C1 segment of cervical spinal cord (tissue), 14 donors: ENCODE data around the gene TMEM128.
"Not testable (repeated sequence)": the region's sequence is repeated elsewhere in the genome, so short reads cannot be mapped to it uniquely, and the experiment has no call there.

ENCODE experiments used
- DNase-seq, 14 donors: peaks; one replicate each; lab custom pipeline; 2025; lab: John Stamatoyannopoulos, UW

Gene TMEM128

DNA sequence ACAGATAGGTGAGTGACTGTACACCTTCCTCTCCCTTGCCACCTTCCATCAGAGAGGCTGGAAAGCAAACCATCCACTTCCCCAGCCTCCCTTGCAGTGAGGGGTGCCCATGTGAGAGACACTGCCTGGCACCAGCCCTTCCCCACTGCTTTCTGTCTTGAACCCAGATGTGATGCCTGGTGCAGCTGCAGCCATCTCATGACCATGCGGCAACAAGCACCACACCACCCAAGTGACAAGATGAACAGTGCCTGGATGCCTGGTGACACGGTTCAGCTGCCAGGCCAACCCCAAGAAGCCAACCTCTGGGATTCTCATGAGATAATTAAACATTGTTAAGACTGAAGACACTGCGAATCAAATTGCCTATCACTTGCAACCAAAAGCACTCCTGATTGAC is 52.7 kb downstream of the TMEM128 start:
- DNase-seq: no peak

DNA sequence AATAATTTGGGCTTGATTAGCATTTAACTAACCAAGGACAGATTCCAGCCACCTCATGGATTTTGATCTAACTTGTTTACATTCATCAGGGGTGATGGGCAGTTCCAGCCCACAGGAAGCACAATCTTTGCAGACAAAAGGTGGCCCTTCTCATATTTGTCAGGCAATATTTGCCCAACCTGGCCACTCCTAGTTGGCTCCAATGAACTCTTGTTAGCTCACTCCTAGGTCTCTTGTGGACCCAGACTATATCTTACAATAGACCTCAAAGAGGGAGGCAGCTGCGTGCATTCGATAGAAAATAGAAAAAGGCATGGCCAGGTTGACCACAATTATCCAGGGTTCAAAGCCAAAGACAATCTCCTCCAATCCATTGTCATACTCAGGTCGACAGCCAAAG is 59.5 kb downstream of the TMEM128 start:
- not testable (repeated sequence) for DNase-seq
